UCSD-AML1 (cell line): ENCODE measurements around the gene SOX5.
"Not testable (repeated sequence)": the region's sequence is repeated elsewhere in the genome, so short reads cannot be mapped to it uniquely, and the experiment has no call there.

Experiments used
- DNase-seq: peaks from one replicate; lab custom pipeline; 2025; ENCODE audit not compliant: unreplicated experiment; lab: John Stamatoyannopoulos, UW

SOX5 gene

GRCh38 chr12:23504641-23505399, 444.6 kb downstream of the SOX5 start:
- no peak for DNase-seq

- no peak for DNase-seq
These were observed 445.4 kb downstream of the SOX5 start for GRCh38 chr12:23504043-23504442.

- DNase-seq: no peak
These were observed 445.9 kb downstream of the SOX5 start for GRCh38 chr12:23503544-23503943.

- DNase-seq: no peak
These were observed 447.2 kb downstream of the SOX5 start for GRCh38 chr12:23502259-23502658.

GRCh38 chr12:23495472-23495871, 454.0 kb downstream of the SOX5 start:
- no peak for DNase-seq

- no peak for DNase-seq
These were observed 455.8 kb downstream of the SOX5 start for GRCh38 chr12:23493672-23494071.

- DNase-seq: not testable (repeated sequence)
These were observed 458.4 kb downstream of the SOX5 start for GRCh38 chr12:23491029-23491428.

GRCh38 chr12:23488130-23488529, 461.3 kb downstream of the SOX5 start:
- DNase-seq: no peak

- DNase-seq: no peak
These were observed 465.2 kb downstream of the SOX5 start for GRCh38 chr12:23484238-23484637.

- DNase-seq: no peak
These were observed 466.9 kb downstream of the SOX5 start for GRCh38 chr12:23482571-23482970.
